A673 (cell line): ENCODE data around the gene METTL1.

ENCODE experiments used
- EZH2 ChIP-seq: fragments of 200-600 bp; sonication (generic); IDR thresholded peaks from 2 replicates; pipeline ENCODE4 v1.6.1; 2017; ENCODE audit warnings: borderline replicate concordance, low read depth, mild to moderate bottlenecking, mixed read lengths, antibody characterized with exemption, low read length; ENCODE audit not compliant: poor library complexity, severe bottlenecking
- TF ChIP-seq, protein P1 (sequence below): fragments of 300-800, 200-600 bp; sonication (generic); conservative IDR thresholded peaks from 2 replicates; pipeline ENCODE4 v1.5.1; 2017; ENCODE audit warnings: low read depth, mild to moderate bottlenecking, antibody characterized with exemption, low read length, moderate library complexity, mixed read lengths

DNA sequence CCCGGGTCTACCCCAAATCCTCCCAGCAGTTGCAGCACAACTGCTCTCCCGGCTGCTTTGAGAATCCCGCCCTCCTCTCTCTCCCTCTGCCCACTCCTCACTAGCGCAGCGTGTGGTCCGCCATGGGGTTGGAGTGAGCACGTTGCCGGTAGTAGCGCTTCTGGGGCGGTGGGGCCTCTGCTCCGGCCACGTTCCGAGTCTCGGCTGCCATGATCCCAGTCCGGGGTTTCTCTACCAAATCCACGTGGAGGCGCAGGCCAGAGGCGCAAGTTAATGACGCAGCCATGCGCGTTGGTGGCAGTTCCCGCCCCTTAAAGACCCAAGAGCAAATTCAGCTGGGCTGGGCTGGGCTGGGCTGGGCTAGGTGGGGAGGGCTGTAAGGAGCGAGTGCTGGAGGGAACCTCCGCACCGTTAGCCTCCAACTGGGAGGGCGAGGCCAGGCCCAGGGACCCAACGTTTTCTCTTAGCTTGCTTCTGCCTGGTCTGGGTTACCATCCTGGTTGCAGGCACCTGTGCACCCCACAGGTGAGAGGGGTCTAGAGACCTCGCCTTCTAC is at the start of gene METTL1:
- TF ChIP-seq, protein P1, sequence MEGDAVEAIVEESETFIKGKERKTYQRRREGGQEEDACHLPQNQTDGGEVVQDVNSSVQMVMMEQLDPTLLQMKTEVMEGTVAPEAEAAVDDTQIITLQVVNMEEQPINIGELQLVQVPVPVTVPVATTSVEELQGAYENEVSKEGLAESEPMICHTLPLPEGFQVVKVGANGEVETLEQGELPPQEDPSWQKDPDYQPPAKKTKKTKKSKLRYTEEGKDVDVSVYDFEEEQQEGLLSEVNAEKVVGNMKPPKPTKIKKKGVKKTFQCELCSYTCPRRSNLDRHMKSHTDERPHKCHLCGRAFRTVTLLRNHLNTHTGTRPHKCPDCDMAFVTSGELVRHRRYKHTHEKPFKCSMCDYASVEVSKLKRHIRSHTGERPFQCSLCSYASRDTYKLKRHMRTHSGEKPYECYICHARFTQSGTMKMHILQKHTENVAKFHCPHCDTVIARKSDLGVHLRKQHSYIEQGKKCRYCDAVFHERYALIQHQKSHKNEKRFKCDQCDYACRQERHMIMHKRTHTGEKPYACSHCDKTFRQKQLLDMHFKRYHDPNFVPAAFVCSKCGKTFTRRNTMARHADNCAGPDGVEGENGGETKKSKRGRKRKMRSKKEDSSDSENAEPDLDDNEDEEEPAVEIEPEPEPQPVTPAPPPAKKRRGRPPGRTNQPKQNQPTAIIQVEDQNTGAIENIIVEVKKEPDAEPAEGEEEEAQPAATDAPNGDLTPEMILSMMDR: no peak
- TF ChIP-seq EZH2: no peak
